ENCODE results near the gene FAM13A.
"Not testable (repeated sequence)": the region's sequence is repeated elsewhere in the genome, so short reads cannot be mapped to it uniquely, and the experiment has no call there.

FAM13A gene

GRCh38 chr4:88955580-88956380 is 101.2 kb downstream of the FAM13A start:
- DNase-seq: no peak

GRCh38 chr4:88953400-88953799 is 103.6 kb downstream of the FAM13A start:
- no peak for DNase-seq

- no peak for DNase-seq
Measured at GRCh38 chr4:88952081-88952480, 104.9 kb downstream of the FAM13A start.

GRCh38 chr4:88949605-88950004 is 107.4 kb downstream of the FAM13A start:
- DNase-seq: no peak

GRCh38 chr4:88940506-88940905 is 116.5 kb downstream of the FAM13A start:
- DNase-seq: no peak

- DNase-seq: no peak
Measured at GRCh38 chr4:88939697-88940096, 117.3 kb downstream of the FAM13A start.

GRCh38 chr4:88938138-88938537 is 118.8 kb downstream of the FAM13A start:
- no peak for DNase-seq

- no peak for DNase-seq
Measured at GRCh38 chr4:88937081-88937480, 119.9 kb downstream of the FAM13A start.

GRCh38 chr4:88933414-88934160 is 123.4 kb downstream of the FAM13A start:
- DNase-seq: no peak

- no peak for DNase-seq
Measured at GRCh38 chr4:88928852-88929251, 128.1 kb downstream of the FAM13A start.

- DNase-seq: no peak
Measured at GRCh38 chr4:88927420-88927819, 129.6 kb downstream of the FAM13A start.

- no peak for DNase-seq
Measured at GRCh38 chr4:88919056-88919455, 137.9 kb downstream of the FAM13A start.

GRCh38 chr4:88913181-88913580 is 143.8 kb downstream of the FAM13A start:
- not testable (repeated sequence) for DNase-seq

- no peak for DNase-seq
Measured at GRCh38 chr4:88911246-88912212, 145.5 kb downstream of the FAM13A start.

GRCh38 chr4:88910101-88910500 is 146.9 kb downstream of the FAM13A start:
- DNase-seq: no peak

- DNase-seq: no peak
Measured at GRCh38 chr4:88908521-88908920, 148.5 kb downstream of the FAM13A start.

GRCh38 chr4:88908003-88908402 is 149.0 kb downstream of the FAM13A start:
- DNase-seq: no peak

- DNase-seq: no peak
Measured at GRCh38 chr4:88907478-88907877, 149.5 kb downstream of the FAM13A start.

- DNase-seq: not testable (repeated sequence)
Measured at GRCh38 chr4:88904240-88904639, 152.7 kb downstream of the FAM13A start.

GRCh38 chr4:88900432-88900831 is 156.6 kb downstream of the FAM13A start:
- DNase-seq: no peak

GRCh38 chr4:88897752-88898151 is 159.2 kb downstream of the FAM13A start:
- DNase-seq: no peak

GRCh38 chr4:88897180-88897579 is 159.8 kb downstream of the FAM13A start:
- no peak for DNase-seq

GRCh38 chr4:88893961-88894360 is 163.0 kb downstream of the FAM13A start:
- no peak for DNase-seq

All from activated effector memory CD4-positive, alpha-beta T cell treated with anti-CD3 and anti-CD28 coated beads, Interleukin-2, amount 50 U/mL, for 16 hours (primary cell).